HepG2 (cell line): ENCODE data around the gene PAMR1. TPM values are rescaled to one million over a fixed set of nuclear protein-coding genes. Genes with fewer than 3 reads are reported as not detected.

ENCODE experiments used
- ATAC-seq: fragments of 200-7000 bp; cut with Tn5 transposase; 3 replicates; pipeline ENCODE4 v1.9.1; 2020; ENCODE audit warnings: mild to moderate bottlenecking, moderate library complexity
- BruUV-seq: library from RNA; stranded (reverse); fragments of 400-500 nt; replicated peaks from 2 replicates; lab custom pipeline; 2021; lab: Mats Ljungman, UMichigan
- CTCF ChIA-PET: fragments of 300-600 bp; formaldehyde crosslinking; extraction: SDS; loops from one replicate; lab custom pipeline; 2021; ENCODE audit warnings: low total read pairs, inconsistent platforms, low intra/inter-chr PET ratio; lab: Yijun Ruan, JAX
- POLR2A ChIA-PET: fragments of 350-600 bp; sonication (Branson Sonifier 250); formaldehyde crosslinking; loops from one replicate; lab custom pipeline; 2020; ENCODE audit warnings: antibody characterized with exemption, inconsistent platforms; lab: Yijun Ruan, JAX
- DNase-seq: peaks from one replicate; pipeline ENCODE4 v3.0.0-alpha.2; 2015; ENCODE audit warnings: low spot score
- FAIRE-seq: peaks from 3 replicates; lab custom pipeline; 2011; peaks lifted over from hg19 to GRCh38; lab: Jason Lieb, UNC
- H2AFZ ChIP-seq: one replicate; pipeline ENCODE4 v1.6.1; 2011; ENCODE audit warnings: low read length, inconsistent platforms
- H3K27ac ChIP-seq: fragments of 300-600 bp; 3 replicates; pipeline ENCODE4 v1.8.0; 2011; ENCODE audit warnings: mixed run types, mild to moderate bottlenecking, mixed read lengths, low read length, inconsistent platforms; ENCODE audit not compliant: insufficient read depth; ENCODE audit errors: extremely low read length
- H3K27me3 ChIP-seq, 2 experiments: fragments of 200-600 bp in 1 of 2; 2 replicates in 1 of 2; 3 replicates in 1 of 2; pipeline versions ENCODE4 v1.6.0 to v1.8.0; 2011; ENCODE audit warnings: low read length in 2 of 2, mild to moderate bottlenecking in 2 of 2, moderate library complexity in 2 of 2, inconsistent platforms in 1 of 2; ENCODE audit not compliant: insufficient read depth in 2 of 2, control insufficient read depth in 1 of 2
- H3K36me3 ChIP-seq, 2 experiments: fragments of 200-600 bp in 1 of 2; replicated peaks in 1 of 2; 2 replicates in 1 of 2; 3 replicates in 1 of 2; pipeline versions ENCODE4 v1.5.1 to v1.8.0; 2011; ENCODE audit warnings: low read length in 2 of 2, inconsistent platforms in 1 of 2; ENCODE audit not compliant: insufficient read depth in 2 of 2, control insufficient read depth in 1 of 2
- H3K4me1 ChIP-seq: 2 replicates; pipeline ENCODE4 v1.5.1; 2012; ENCODE audit warnings: low read length, inconsistent platforms; ENCODE audit not compliant: insufficient read depth
- H3K4me2 ChIP-seq: 2 replicates; pipeline ENCODE4 v1.6.0; 2011; ENCODE audit warnings: low read depth, low read length, inconsistent platforms
- H3K4me3 ChIP-seq, 3 experiments: fragments of 200-600 bp in 1 of 3; sonication (generic), shearing (Covaris generic) in 1 of 3; replicated peaks in 1 of 3; 2 replicates each; pipeline ENCODE4 v1.5.1; 2011 to 2016; ENCODE audit warnings: low read length in 3 of 3, inconsistent platforms in 2 of 3, low read depth in 2 of 3, mild to moderate bottlenecking in 2 of 3, control low read depth in 1 of 3, mixed read lengths in 1 of 3; ENCODE audit not compliant: insufficient read depth in 1 of 3
- H3K79me2 ChIP-seq: one replicate; pipeline ENCODE4 v1.6.1; 2011; ENCODE audit warnings: low read length, inconsistent platforms; ENCODE audit not compliant: insufficient read depth
- H3K9ac ChIP-seq: 2 replicates; pipeline ENCODE4 v1.6.0; 2011; ENCODE audit warnings: mild to moderate bottlenecking, low read depth, low read length, inconsistent platforms; ENCODE audit not compliant: insufficient read depth
- H3K9me3 ChIP-seq: 2 replicates; pipeline ENCODE4 v1.5.1; 2012; ENCODE audit warnings: mild to moderate bottlenecking, low read length
- H4K20me1 ChIP-seq: 2 replicates; pipeline ENCODE4 v1.6.0; 2011; ENCODE audit warnings: inconsistent platforms, mild to moderate bottlenecking, low read length, moderate library complexity; ENCODE audit not compliant: insufficient read depth
- HNRNPK ChIP-seq: fragments of 200-400 bp; formaldehyde crosslinking; IDR thresholded peaks from 2 replicates; pipeline ENCODE4 v1.6.1; 2018; ENCODE audit warnings: low read length, low read depth, moderate library complexity, mild to moderate bottlenecking; ENCODE audit not compliant: poor library complexity, severe bottlenecking
- PAXIP1 ChIP-seq: sonication (generic); formaldehyde crosslinking; conservative IDR thresholded peaks from 2 replicates; pipeline ENCODE4 v1.4.0; 2020; ENCODE audit warnings: mild to moderate bottlenecking, missing genetic modification reagents, moderate library complexity
- PCBP1 ChIP-seq: fragments of 200-400 bp; formaldehyde crosslinking; IDR thresholded peaks from 2 replicates; pipeline ENCODE4 v1.6.1; 2017; ENCODE audit warnings: mild to moderate bottlenecking, low read depth, low read length, borderline replicate concordance
- SIN3A ChIP-seq: IDR thresholded peaks from 2 replicates; pipeline ENCODE4 v1.6.1; 2011; ENCODE audit warnings: low read depth, mild to moderate bottlenecking, control low read depth, low read length, borderline replicate concordance
- SRSF4 ChIP-seq: fragments of 200-400 bp; formaldehyde crosslinking; IDR thresholded peaks from one replicate; pipeline ENCODE4 v1.6.1; 2018; ENCODE audit warnings: mild to moderate bottlenecking, low read depth, low read length, moderate library complexity; ENCODE audit not compliant: poor library complexity, severe bottlenecking
- ZNF335 ChIP-seq: sonication (generic); formaldehyde crosslinking; IDR thresholded peaks from 2 replicates; pipeline ENCODE4 v1.4.0; 2020; ENCODE audit warnings: missing genetic modification reagents
- ZNF615 ChIP-seq: sonication (generic); formaldehyde crosslinking; IDR thresholded peaks from 2 replicates; pipeline ENCODE4 v1.5.0; 2020; ENCODE audit warnings: mild to moderate bottlenecking, missing genetic modification reagents, borderline replicate concordance
- WGBS: methylation state at CpG from one replicate; pipeline ENCODE4 v1.1.6; 2017; ENCODE audit warnings: low lambda C conversion rate; 5-methylcytosine and 5-hydroxymethylcytosine counted together
- in situ Hi-C: cut with HindIII; loops from 2 replicates; pipeline ENCODE4 v1.10.0; 2017; ENCODE audit warnings: low pct_unique_long_range_greater_than_20kb; ENCODE audit not compliant: extremely low pct_ligation_motif_present
- intact Hi-C: fragments of 100-400 bp; cut with micrococcal nuclease; formaldehyde crosslinking; loops from one replicate; pipeline ENCODE4 v1.10.0; 2022; ENCODE audit not compliant: unreplicated experiment
- polyA plus RNA-seq, 8 experiments: library from polyadenylated mRNA; depleted of rRNA in 3 of 8; stranded (reverse) in 7 of 8; unstranded in 1 of 8; fragments of >200 nt; fragmentation: Illumina TruSeq in 4 of 8; extraction: Trizol in 4 of 8; gene quantifications; 2 replicates each; pipeline versions ENCODE4 v1.2.1 to v1.2.3, GENCODE V29; 2011 to 2016; ENCODE audit warnings: low read depth in 4 of 8, missing spikeins in 1 of 8, mixed read lengths in 1 of 8; ENCODE audit not compliant: insufficient read depth in 1 of 8
- total RNA-seq, 5 experiments: library from RNA; depleted of rRNA; stranded (reverse); fragments of >200 nt; fragmentation: Illumina TruSeq; extraction: Trizol; gene quantifications; 2 replicates each; pipeline ENCODE4 v1.2.3, GENCODE V29; 2016; ENCODE audit warnings: low read depth in 1 of 5

Gene PAMR1
- total and polyA plus RNA-seq, 2 of the 13 experiments (the other 11 are each of a cell fraction or from before 2014, with no cell fraction given): not detected

DNA sequence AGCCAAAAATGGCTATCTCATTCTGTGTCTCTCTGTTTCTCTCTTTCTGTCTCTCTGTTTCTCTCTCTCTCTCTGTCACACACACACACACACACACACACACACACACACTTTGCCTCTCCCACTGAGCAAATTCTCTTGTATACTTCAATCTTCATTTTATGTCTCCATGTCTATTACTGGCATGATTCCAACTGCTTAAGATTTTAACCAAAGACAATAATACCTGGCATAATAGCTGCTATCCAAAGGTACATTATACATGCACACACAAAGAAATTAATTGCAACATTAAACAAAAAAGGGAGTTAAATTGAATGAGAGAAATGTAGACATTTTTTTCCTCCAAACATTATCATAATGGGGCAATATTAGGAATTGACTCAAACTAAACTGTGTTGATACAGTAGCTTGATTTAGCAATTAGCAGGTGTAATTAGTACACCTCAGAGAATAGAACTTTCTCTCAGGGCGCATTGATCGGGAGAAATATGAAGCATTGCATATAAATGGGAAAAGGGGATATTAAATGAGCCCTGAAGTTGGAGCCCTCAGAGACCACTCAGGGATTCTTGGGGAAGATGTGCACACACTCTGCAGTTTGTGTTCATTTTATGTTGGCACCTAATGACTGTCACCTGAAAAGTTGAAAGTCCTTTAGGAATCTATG, 88.7 kb downstream of the PAMR1 start:
- H3K4me1 ChIP-seq: no peaks in the 10 kb centered on the region
- H4K20me1 ChIP-seq: no peaks in the 10 kb centered on the region
- no peaks in the 10 kb centered on the region for H3K79me2 ChIP-seq
- H3K9ac ChIP-seq: no peak overlapping the region
- no peak overlapping the region for H3K27ac ChIP-seq
- no peak overlapping the region for H3K4me3 ChIP-seq
- ChIA-PET POLR2A (no interaction called here), CTCF (no interaction called here)
- no peak for ATAC-seq
- no peak overlapping the region for H3K4me2 ChIP-seq
- BruUV-seq: no TSS peak
- no peak for TF ChIP-seq ZNF615 (CRISPR knock-in tag)
- H3K36me3 ChIP-seq: no peaks in the 10 kb centered on the region
- WGBS: 0% methylated on average over 2 of the region's 2 CpGs
- H3K27me3 ChIP-seq: peaks cover 0 to 30% of the 10 kb centered on the region in 2 experiments; a peak in 3 of 5 replicates
- H3K9me3 ChIP-seq: no peaks in the 10 kb centered on the region
- no peak for FAIRE-seq
- DNase-seq: no peak
- intact Hi-C loops: no loop called here
- in situ Hi-C loops: no loop called here
- H2AFZ ChIP-seq: no peak overlapping the region

- H4K20me1 ChIP-seq: no peaks in the 10 kb centered on the region
- no peak overlapping the region for H3K4me3 ChIP-seq
- peak; percentile 62 for TF ChIP-seq HNRNPK
- no peak for TF ChIP-seq SRSF4
- no peak for TF ChIP-seq PCBP1
- no peak for TF ChIP-seq ZNF335 (CRISPR knock-in tag)
- TF ChIP-seq SIN3A: no peak
- TF ChIP-seq PAXIP1 (CRISPR knock-in tag): no peak
- DNase-seq: no peak
- FAIRE-seq: no peak
- no peak for ATAC-seq
- no peak overlapping the region for H3K27ac ChIP-seq
- H3K9me3 ChIP-seq: no peaks in the 10 kb centered on the region
- H2AFZ ChIP-seq: no peak overlapping the region
- ChIA-PET POLR2A (no interaction called here), CTCF (no interaction called here)
- H3K79me2 ChIP-seq: no peaks in the 10 kb centered on the region
- WGBS: under 1% methylated on average over 3 of the region's 3 CpGs
- no TSS peak for BruUV-seq
- peaks cover 0 to 19% of the 10 kb centered on the region in 2 experiments; a peak in 3 of 5 replicates for H3K27me3 ChIP-seq
- no peaks in the 10 kb centered on the region for H3K36me3 ChIP-seq
- in situ Hi-C loops: no loop called here
- H3K4me2 ChIP-seq: no peak overlapping the region
- intact Hi-C loops: no loop called here
- no peak overlapping the region for H3K9ac ChIP-seq
- H3K4me1 ChIP-seq: no peaks in the 10 kb centered on the region
These were observed 91.8 kb downstream of the PAMR1 start for GRCh38 chr11:35433588-35433987.
